Eye (tissue), 1 donor: ENCODE data around the gene FUNDC2.
"Not testable (repeated sequence)": the region's sequence is repeated elsewhere in the genome, so short reads cannot be mapped to it uniquely, and the experiment has no call there.

Experiments
- DNase-seq: peaks from one replicate; pipeline ENCODE4 v3.0.0-alpha.2; 2015

FUNDC2 gene

GRCh38 chrX:155026727-155027508 lies at the start of gene FUNDC2:
FUNDC2 (plus strand) TSS chrX:155026844; CDS start chrX:155026939, 95 bp downstream.
- peak; percentile 96 for DNase-seq

DNA sequence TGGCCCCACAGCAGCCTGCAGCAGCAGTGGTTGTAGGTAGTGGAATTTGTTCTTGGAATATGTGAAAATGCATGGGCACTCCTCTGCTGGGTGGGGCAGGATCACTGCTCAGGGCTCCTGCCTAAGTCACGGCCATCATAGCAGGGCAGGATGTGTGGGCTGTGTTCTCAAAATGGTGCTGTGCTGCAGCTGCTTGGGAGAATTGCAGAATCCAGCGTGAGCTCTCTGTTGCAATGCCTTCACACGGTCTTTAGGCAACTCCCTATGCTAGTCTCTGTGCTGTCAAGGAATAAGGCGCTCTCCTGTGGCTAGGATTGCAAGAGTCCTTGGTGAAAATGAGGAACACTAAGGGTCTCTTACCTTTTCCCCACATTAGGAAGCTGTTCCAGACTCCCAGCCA lies 47.0 kb upstream of the FUNDC2 start:
- DNase-seq: no peak

DNA sequence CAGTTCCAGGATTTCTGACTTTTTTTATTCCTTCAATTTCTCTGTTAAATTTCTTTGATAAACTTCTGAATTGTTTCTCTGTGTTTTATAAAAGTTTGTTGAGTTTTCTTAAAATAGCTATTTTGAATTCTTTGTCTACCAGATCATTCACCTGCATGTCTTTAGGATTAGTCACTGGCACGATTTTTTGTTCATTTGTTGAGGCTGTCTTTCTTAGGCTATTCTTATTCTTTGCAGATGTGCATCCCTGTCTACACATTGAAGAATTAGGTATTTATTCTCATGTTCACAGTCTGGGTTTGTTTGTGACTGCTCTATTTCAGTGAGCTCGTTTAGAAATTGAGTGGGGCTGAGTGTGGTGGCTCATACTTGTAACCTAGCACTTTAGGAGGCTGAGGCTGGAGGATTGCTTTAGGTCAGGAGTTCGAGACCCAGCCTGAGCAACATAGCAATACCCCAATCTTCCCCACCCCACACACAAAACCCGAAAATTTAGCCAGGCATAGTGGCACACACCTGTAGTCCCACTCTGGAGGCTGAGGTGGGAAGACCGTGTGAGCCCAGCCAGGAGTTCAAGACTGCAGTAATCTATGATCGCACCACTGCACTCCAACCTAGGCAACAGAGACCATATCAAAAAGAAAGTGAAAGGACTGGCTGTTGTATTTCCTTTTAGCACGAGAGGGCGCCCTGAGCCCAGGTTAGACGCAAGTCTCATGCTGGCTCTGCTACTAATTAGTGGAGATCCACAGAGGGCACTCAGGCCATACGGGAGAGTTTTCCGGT lies 46.1 kb upstream of the FUNDC2 start:
- DNase-seq: peak; percentile 82

- no peak for DNase-seq
These were observed 45.6 kb upstream of the FUNDC2 start for GRCh38 chrX:154981116-154981411.

DNA sequence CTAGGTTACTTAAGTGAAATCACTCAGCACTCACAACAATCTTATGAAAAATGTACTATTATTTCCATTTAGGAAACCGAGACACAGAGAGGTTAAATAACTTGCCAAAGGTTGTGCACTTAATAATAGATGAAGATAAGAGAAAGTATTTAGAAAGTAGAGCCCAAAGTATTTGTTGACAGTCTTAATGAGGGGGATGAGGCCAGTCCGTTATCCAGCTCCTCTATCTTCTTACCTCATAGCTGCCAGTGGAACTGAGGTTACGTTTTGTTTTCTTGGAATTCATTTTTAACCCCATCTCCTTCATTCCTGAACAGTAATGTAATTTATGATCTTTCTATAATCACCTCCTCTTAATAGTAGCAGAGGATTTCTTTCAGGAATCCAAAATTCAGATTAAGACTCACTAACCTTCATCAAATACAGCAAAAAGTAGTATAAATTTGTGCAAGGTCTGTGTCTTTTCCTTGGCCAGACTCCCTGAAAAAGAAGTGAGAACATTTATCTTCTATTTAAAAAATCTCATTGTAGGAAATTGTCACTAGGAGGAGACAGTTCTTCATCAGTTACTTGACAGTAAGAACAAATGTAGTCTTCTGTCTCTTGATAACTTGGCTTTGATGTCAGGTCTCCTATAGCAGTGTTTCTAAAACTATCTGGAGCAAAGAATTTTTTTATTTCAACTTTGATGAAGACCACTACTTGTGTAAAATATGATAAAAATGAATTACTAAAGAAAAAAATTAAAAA lies 39.6 kb upstream of the FUNDC2 start:
- DNase-seq: no peak

- no peak for DNase-seq
These were observed 38.7 kb upstream of the FUNDC2 start for GRCh38 chrX:154987940-154988339.

GRCh38 chrX:154988719-154989118 lies 37.9 kb upstream of the FUNDC2 start:
- no peak for DNase-seq

DNA sequence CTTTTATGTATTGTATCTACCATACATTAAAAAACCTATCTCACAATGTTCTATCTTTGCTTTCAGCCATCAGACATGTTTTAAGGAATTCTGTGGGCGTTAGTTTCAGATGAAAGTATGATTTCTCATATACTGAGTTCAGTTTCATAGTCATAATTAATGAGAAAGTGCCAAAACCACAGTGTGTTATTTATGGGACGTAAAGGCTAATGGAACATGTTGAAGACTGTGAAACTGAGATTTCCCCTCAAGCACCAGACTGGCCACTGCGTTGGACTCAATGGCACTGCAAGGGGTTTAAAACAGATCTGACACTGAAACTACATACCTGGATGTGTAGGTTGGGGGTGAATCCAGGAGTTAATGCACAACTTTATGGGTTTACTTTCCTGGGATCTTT lies 36.1 kb upstream of the FUNDC2 start:
- DNase-seq: no peak

GRCh38 chrX:154991039-154991438 lies 35.6 kb upstream of the FUNDC2 start:
- no peak for DNase-seq

DNA sequence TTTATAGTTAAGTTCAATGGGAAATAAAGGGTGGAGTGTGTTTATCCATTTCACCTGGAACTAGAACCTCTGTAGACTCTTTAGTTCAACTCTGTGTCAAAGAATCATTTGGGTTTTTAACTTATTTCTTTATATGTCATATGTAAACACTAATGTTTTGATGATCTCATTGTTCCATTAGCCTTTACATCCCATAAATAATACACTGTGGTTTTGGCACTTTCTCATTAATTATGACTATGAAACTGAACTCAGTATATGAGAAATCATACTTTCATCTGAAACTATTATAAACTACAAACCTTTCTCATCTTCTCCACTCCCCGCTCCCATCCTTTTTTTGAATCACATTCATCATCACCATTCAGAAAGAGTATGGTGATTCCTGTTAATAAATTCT lies 35.2 kb upstream of the FUNDC2 start:
- no peak for DNase-seq

DNA sequence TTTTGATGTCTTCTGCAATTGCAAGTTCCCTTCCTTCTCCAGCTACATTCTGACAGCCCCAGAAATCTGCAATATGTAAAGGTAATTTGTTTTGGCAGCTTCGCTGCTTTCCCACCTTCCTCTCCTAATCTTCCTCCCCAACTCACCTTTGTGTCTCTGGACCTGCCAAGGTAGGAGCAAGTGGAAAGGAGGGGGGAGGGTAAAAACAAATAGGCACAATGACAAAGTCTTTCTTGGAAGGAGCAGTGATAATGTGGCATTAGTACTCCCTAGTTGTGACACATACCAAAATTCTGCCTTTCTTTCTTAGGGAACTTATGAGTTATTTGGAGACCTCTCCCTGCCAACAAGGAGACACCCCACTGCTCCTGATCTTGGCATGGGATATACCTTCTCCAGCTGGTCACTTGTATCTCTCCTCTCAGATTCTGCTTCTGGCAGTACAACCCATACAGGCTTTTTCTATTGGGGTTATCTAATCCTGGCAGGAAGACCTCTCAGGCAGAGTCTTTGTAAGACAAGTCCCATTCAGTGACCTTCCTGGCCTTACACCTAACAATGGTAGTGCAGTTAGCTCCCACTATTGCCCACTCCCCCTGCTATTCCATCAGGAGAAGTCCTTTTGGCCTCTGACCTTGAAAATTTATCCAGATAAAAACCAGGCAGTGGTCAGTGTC lies 28.3 kb upstream of the FUNDC2 start:
- DNase-seq: no peak

DNA sequence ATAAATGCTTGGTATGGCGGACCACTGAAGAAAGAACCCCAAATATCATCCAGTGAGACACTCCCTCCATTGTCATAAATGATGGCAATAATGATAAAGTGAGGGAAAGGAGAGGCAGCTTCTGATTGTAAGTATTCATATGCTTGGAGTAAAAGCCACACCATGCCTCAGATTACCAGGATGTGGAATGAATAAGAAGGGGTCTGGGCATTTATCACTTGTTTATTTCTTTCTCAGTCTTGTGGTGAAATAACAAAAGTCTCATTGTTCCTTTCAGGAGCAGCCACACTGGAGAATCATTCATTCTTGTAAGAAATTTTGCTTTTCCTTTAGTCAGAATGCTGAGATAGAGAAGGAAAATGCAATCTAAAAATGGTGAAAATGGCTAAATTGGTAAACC lies 25.8 kb upstream of the FUNDC2 start:
- DNase-seq: no peak

GRCh38 chrX:155001873-155002272 lies 24.8 kb upstream of the FUNDC2 start:
- DNase-seq: no peak

GRCh38 chrX:155005190-155005589 lies 21.5 kb upstream of the FUNDC2 start:
- no peak for DNase-seq

DNA sequence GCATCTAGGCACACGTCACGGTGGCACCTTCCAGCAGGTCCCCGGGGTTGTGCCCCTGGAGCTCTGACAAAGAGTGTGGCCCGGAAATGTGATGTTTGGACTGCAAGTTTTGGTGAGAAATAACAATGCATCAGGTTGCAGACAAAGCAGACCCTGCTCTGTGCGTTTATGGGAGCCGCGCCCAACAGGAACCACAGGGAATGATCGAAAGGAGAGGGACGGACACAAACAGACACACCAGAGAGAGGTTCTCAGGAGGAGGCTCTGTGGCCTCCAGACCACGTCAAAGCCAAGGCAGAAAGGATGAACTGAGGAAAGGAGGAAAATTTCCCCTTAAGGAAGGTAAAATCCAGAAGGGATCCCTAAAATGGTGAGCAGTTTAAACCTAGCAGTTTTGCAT lies 20.3 kb upstream of the FUNDC2 start:
- DNase-seq: not testable (repeated sequence)

- DNase-seq: not testable (repeated sequence)
These were observed 19.6 kb upstream of the FUNDC2 start for GRCh38 chrX:155006913-155007671.

DNA sequence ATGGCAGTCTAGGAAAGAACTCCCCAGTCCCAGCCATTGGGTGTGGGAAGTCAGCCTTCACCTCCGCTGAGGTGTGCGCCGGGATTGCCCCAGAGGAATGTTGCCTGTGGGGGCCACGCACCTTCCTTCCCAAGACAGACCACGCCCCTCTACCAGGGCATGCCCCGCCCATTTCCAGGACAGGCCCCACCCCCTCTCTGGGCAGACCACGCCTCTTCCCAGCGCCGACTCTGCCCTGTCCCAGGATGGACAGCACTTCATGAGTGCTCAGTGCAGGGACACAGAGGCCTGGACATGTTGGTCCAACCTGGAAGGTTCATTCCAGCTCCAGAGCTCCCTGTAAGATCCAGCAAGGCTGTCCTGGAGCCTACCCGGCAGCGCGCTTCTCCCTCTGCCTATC lies 18.1 kb upstream of the FUNDC2 start:
- not testable (repeated sequence) for DNase-seq

GRCh38 chrX:155009994-155010472 lies 16.6 kb upstream of the FUNDC2 start:
- DNase-seq: peak; percentile 2

- DNase-seq: no peak
These were observed 6.1 kb upstream of the FUNDC2 start for GRCh38 chrX:155020591-155020990.

GRCh38 chrX:155022585-155022984 lies 4.1 kb upstream of the FUNDC2 start, which contains the start of gene F8:
F8 (minus strand) TSS chrX:155022723; CDS start chrX:155022552, 171 bp downstream.
- DNase-seq: no peak

DNA sequence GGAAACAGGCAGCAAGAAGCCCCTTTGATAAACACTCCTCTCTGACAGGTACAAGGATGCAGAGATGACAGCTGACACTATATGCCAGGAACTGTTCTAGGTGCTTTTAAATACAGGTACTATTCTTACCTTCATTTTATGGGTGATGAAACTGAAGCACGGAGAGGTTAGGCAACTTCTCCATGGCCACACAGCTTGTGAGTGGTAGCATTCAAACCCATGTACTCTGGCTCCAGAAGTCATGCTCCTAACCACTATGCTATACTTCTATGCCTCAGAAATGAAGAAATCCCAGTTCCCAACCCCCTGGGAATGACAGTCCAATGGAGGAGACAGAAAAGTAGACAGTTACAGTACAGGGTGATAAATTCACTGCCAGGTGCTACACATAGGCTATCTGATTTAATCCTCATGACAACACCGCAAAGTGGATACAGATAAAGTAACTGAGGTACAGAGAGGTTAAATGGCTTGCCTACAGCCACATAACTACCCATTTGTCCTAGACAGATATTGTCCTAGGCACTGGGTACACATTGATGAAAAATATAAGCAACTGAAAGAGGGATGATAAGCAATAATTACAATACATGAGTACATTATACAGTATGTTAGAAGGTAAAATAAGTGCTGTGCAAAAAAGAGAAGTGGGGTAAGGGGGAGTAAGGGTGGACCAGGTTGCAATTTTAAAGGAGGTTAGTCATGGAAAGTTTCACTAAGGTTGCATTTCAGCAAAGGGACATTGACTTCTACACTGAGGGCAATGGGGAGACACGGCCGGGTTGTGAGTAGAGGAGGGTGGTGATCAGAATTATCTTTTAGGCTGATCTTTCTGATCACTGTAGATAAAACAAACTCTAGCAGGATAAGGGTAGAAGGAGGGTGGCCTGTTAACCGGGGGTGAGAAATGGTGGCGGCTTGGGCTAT lies 2.5 kb upstream of the FUNDC2 start:
- DNase-seq: no peak
